H1 (cell line): ENCODE results near the gene RGS6. TPM values are rescaled to one million over a fixed set of nuclear protein-coding genes. Genes with fewer than 3 reads are reported as not detected.

Experiments used
- CTCF ChIA-PET: fragments of 300-600 bp; sonication (Branson Sonifier 250); formaldehyde crosslinking; loops from one replicate; lab custom pipeline; 2021; ENCODE audit not compliant: partially characterized antibody; lab: Charles Lee
- POLR2A ChIA-PET: fragments of 300-600 bp; sonication (Branson Sonifier 250); formaldehyde crosslinking; loops from one replicate; lab custom pipeline; 2021; ENCODE audit warnings: inconsistent platforms; ENCODE audit not compliant: partially characterized antibody; lab: Charles Lee
- DNase-seq, 2 experiments: peaks; one replicate each; pipeline versions ENCODE4 v3.0.0 to v3.0.0-alpha.2; 2010 to 2022; ENCODE audit warnings: low spot score in 2 of 2, low read depth in 1 of 2, mixed read lengths in 1 of 2
- FAIRE-seq: peaks from 2 replicates; lab custom pipeline; 2011; peaks lifted over from hg19 to GRCh38; lab: Jason Lieb, UNC
- H2AFZ ChIP-seq: 2 replicates; pipeline ENCODE4 v1.8.1; 2012; ENCODE audit warnings: low read length, inconsistent platforms
- H2AK5ac ChIP-seq: 2 replicates; pipeline ENCODE4 v1.6.1; 2013; ENCODE audit warnings: low read depth, low read length
- H2BK120ac ChIP-seq: replicated peaks from 2 replicates; pipeline ENCODE3; 2013; ENCODE audit warnings: low read depth, low read length, inconsistent platforms
- H2BK12ac ChIP-seq: 2 replicates; pipeline ENCODE4 v1.6.1; 2013; ENCODE audit warnings: low read depth, low read length
- H2BK15ac ChIP-seq: 2 replicates; pipeline ENCODE4 v1.6.1; 2013; ENCODE audit warnings: low read length
- H2BK20ac ChIP-seq: 2 replicates; pipeline ENCODE4 v1.6.1; 2013; ENCODE audit warnings: low read length
- H2BK5ac ChIP-seq: 2 replicates; pipeline ENCODE4 v1.6.1; 2013; ENCODE audit warnings: low read depth, low read length
- H3K14ac ChIP-seq: 2 replicates; pipeline ENCODE4 v1.6.1; 2013; ENCODE audit warnings: inconsistent platforms; ENCODE audit not compliant: insufficient read length
- H3K18ac ChIP-seq: 2 replicates; pipeline ENCODE4 v1.6.1; 2013; ENCODE audit warnings: low read length; ENCODE audit errors: extremely low read depth
- H3K23ac ChIP-seq: 2 replicates; pipeline ENCODE4 v1.6.1; 2013; ENCODE audit warnings: inconsistent platforms; ENCODE audit not compliant: insufficient read length
- H3K23me2 ChIP-seq: 2 replicates; pipeline ENCODE4 v1.6.1; 2013; ENCODE audit warnings: low read depth, low read length
- H3K27ac ChIP-seq: 2 replicates; pipeline ENCODE4 v1.6.1; 2011; ENCODE audit warnings: low read depth, low read length, inconsistent platforms
- H3K27me3 ChIP-seq, 4 experiments: replicated peaks in 1 of 4; 1 replicate in 1 of 4; 2 replicates in 3 of 4; pipeline versions ENCODE4 v1.6.1 to v1.8.1; 2011 to 2013; ENCODE audit warnings: low read length in 3 of 4, mild to moderate bottlenecking in 3 of 4, inconsistent platforms in 2 of 4, mixed read lengths in 2 of 4, moderate library complexity in 1 of 4; ENCODE audit not compliant: control insufficient read depth in 3 of 4, insufficient read depth in 3 of 4; ENCODE audit errors: extremely low read depth in 1 of 4
- H3K36me3 ChIP-seq, 4 experiments: 2 replicates each; pipeline versions ENCODE4 v1.6.1 to v1.8.1; 2011 to 2013; ENCODE audit warnings: mild to moderate bottlenecking in 4 of 4, low read length in 3 of 4, moderate library complexity in 2 of 4, control low read depth in 1 of 4, inconsistent platforms in 1 of 4; ENCODE audit not compliant: insufficient read depth in 4 of 4, control insufficient read depth in 2 of 4
- H3K4ac ChIP-seq: replicated peaks from 2 replicates; pipeline ENCODE3; 2013; ENCODE audit warnings: low read length, low read depth, mixed read lengths, inconsistent platforms; ENCODE audit not compliant: insufficient read length
- H3K4me1 ChIP-seq, 4 experiments: replicated peaks in 1 of 4; 1 replicate in 1 of 4; 2 replicates in 3 of 4; pipeline versions ENCODE4 v1.6.1 to v1.8.1; 2011 to 2013; ENCODE audit warnings: low read length in 3 of 4, inconsistent platforms in 2 of 4, mixed read lengths in 1 of 4; ENCODE audit not compliant: insufficient read depth in 4 of 4, control insufficient read depth in 3 of 4
- H3K4me2 ChIP-seq, 2 experiments: 2 replicates each; pipeline versions ENCODE4 v1.6.1 to v1.8.1; 2011 to 2013; ENCODE audit warnings: low read depth in 2 of 2, low read length in 2 of 2, control low read depth in 1 of 2, inconsistent platforms in 1 of 2, mild to moderate bottlenecking in 1 of 2; ENCODE audit not compliant: insufficient read depth in 1 of 2
- H3K4me3 ChIP-seq, 4 experiments: fragments of 200-600, 300-600 bp in 1 of 4; sonication (generic), shearing (Covaris generic), sonication (Bioruptor Twin) in 1 of 4; 2 replicates each; pipeline versions ENCODE4 v1.5.1 to v1.8.1; 2011 to 2016; ENCODE audit warnings: low read length in 4 of 4, low read depth in 3 of 4, control low read depth in 2 of 4, inconsistent platforms in 2 of 4, mild to moderate bottlenecking in 2 of 4, mixed read lengths in 1 of 4, moderate library complexity in 1 of 4; ENCODE audit not compliant: insufficient read depth in 2 of 4; ENCODE audit errors: extremely low read depth in 1 of 4
- H3K56ac ChIP-seq: replicated peaks from 2 replicates; pipeline ENCODE3; 2013; ENCODE audit warnings: low read depth, mild to moderate bottlenecking, mixed read lengths, low read length, inconsistent platforms; ENCODE audit not compliant: insufficient read length
- H3K79me1 ChIP-seq: 2 replicates; pipeline ENCODE4 v1.6.1; 2013; ENCODE audit warnings: low read depth, low read length, control low read depth
- H3K79me2 ChIP-seq, 2 experiments: 2 replicates each; pipeline versions ENCODE4 v1.6.1 to v1.8.1; 2012 to 2013; ENCODE audit warnings: low read length in 2 of 2, mild to moderate bottlenecking in 2 of 2, inconsistent platforms in 1 of 2; ENCODE audit not compliant: insufficient read depth in 2 of 2, control insufficient read depth in 1 of 2
- H3K9ac ChIP-seq, 4 experiments: replicated peaks in 1 of 4; 1 replicate in 1 of 4; 2 replicates in 3 of 4; pipeline versions ENCODE4 v1.6.1 to v1.8.1; 2011 to 2013; ENCODE audit warnings: low read depth in 3 of 4, low read length in 3 of 4, control low read depth in 2 of 4, mild to moderate bottlenecking in 2 of 4, moderate library complexity in 2 of 4, inconsistent platforms in 1 of 4; ENCODE audit errors: extremely low read depth in 1 of 4
- H3K9me3 ChIP-seq, 2 experiments: 2 replicates each; pipeline versions ENCODE4 v1.6.1 to v1.8.1; 2012 to 2013; ENCODE audit warnings: mild to moderate bottlenecking in 2 of 2, moderate library complexity in 2 of 2, control low read depth in 1 of 2, inconsistent platforms in 1 of 2, low read depth in 1 of 2, low read length in 1 of 2, mixed read lengths in 1 of 2; ENCODE audit not compliant: insufficient read depth in 2 of 2
- H4K20me1 ChIP-seq, 2 experiments: replicated peaks in 1 of 2; 2 replicates each; pipeline versions ENCODE3 to v1.8.1; 2011 to 2013; ENCODE audit warnings: inconsistent platforms in 2 of 2, low read length in 2 of 2, mild to moderate bottlenecking in 1 of 2; ENCODE audit not compliant: insufficient read depth in 2 of 2, control insufficient read depth in 1 of 2
- H4K5ac ChIP-seq: 2 replicates; pipeline ENCODE4 v1.6.1; 2013; ENCODE audit warnings: low read length, low read depth, mixed read lengths, inconsistent platforms; ENCODE audit not compliant: insufficient read length
- H4K8ac ChIP-seq: 2 replicates; pipeline ENCODE4 v1.8.0; 2013; ENCODE audit warnings: mild to moderate bottlenecking, moderate library complexity, low read length, inconsistent platforms; ENCODE audit not compliant: insufficient read depth; ENCODE audit errors: extremely low read depth
- H4K91ac ChIP-seq: replicated peaks from 2 replicates; pipeline ENCODE3; 2013; ENCODE audit warnings: low read length, mixed read lengths, inconsistent platforms; ENCODE audit not compliant: insufficient read length
- RBBP5 ChIP-seq: IDR thresholded peaks from 2 replicates; pipeline ENCODE4 v1.7.1; 2012; ENCODE audit warnings: low read depth, mild to moderate bottlenecking, inconsistent platforms, low read length, moderate library complexity, borderline replicate concordance
- RNF2 ChIP-seq: fragments of 200-900, 300-1000 bp; sonication (generic); IDR thresholded peaks from 2 replicates; pipeline ENCODE4 v1.7.1; 2016; ENCODE audit warnings: borderline replicate concordance, low read depth, mild to moderate bottlenecking, antibody characterized with exemption, low read length; ENCODE audit not compliant: poor library complexity, severe bottlenecking; ENCODE audit errors: missing control alignments
- SIX5 ChIP-seq: IDR thresholded peaks from 2 replicates; pipeline ENCODE4 v1.6.1; 2011; ENCODE audit warnings: mild to moderate bottlenecking, low read depth, low read length
- WGBS, 2 experiments: shearing (Covaris generic) in 1 of 2; methylation state at CpG; one replicate each; pipeline versions ENCODE4 v1.1.6 to v1.1.7; 2013 to 2015; ENCODE audit warnings: low lambda C conversion rate in 2 of 2, mixed read lengths in 2 of 2, inconsistent platforms in 1 of 2, low coverage in 1 of 2, missing lambda C conversion rate in 1 of 2; ENCODE audit not compliant: insufficient replicate concordance in 2 of 2, insufficient coverage in 1 of 2, insufficient read length in 1 of 2; ENCODE audit errors: extremely low coverage in 1 of 2, missing lambda C conversion rate in 1 of 2; 5-methylcytosine and 5-hydroxymethylcytosine counted together
- polyA plus RNA-seq, 7 experiments: library from polyadenylated mRNA; depleted of rRNA in 3 of 7; stranded (reverse) in 5 of 7; unstranded in 2 of 7; fragments of >200 nt in 5 of 7; fragments of 200-250 nt in 2 of 7; gene quantifications; 1 replicate in 5 of 7; 2 replicates in 1 of 7; 4 replicates in 1 of 7; pipeline versions ENCODE4 v1.2.1 to v1.2.3, GENCODE V29; 2011 to 2013; ENCODE audit warnings: missing spikeins in 2 of 7, mixed read lengths in 2 of 7
- total RNA-seq: library from RNA; stranded (reverse); fragmentation: NEBNext Ultra II Directional; extraction: Animal tissue kit (Norgen Biotek cat#: 25700); gene quantifications from 2 replicates; pipeline ENCODE4 v1.2.1, GENCODE V29; 2021

Gene RGS6
- total and polyA plus RNA-seq, 2 of the 8 experiments (the other 6 are each of a cell fraction or from before 2014, with no cell fraction given), result 0.26 to 1.1 TPM

DNA sequence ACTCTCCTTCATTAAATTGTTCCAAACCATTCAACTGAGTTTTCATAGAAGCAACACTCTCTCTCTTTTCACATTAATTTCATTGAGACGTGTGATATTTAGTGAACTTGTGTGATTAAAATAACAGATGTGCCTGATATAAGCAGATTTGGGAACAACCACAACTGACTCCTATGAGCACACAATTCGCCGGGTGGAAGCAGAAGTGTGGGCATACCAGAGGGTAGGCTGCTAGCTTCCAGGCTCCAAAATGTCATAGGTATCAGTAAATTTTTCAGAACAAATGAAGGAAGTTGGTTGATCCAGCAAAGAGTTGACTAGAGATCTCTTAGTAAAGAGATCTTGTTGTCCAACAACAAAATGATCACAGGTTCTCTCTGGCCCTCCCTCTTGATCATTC is 532.0 kb downstream of the RGS6 start:
- WGBS, 2 experiments, result 92% methylated on average over 3 of the region's 3 CpGs; no CpG with 5 or more reads in 1 of the 2 experiments
- Histone ChIP-seq H4K5ac (no peak overlapping the region), H2BK120ac (no peak overlapping the region), H4K20me1 (no peaks in the 10 kb centered on the region), H3K4me2 (no peak overlapping the region), H3K18ac (no peak overlapping the region), H3K79me2 (no peaks in the 10 kb centered on the region), H2BK5ac (no peak overlapping the region), H3K27me3 (no peaks in the 10 kb centered on the region), H2AFZ (no peak overlapping the region), H2BK12ac (no peak overlapping the region), H4K8ac (no peak overlapping the region), H2AK5ac (no peak overlapping the region), H2BK15ac (no peak overlapping the region), H3K79me1 (no peaks in the 10 kb centered on the region), H3K4ac (no peak overlapping the region), H3K4me1 (no peaks in the 10 kb centered on the region), H3K27ac (no peak overlapping the region), H4K91ac (no peak overlapping the region), H2BK20ac (no peak overlapping the region), H3K9me3 (peaks cover 0 to 7% of the 10 kb centered on the region in 2 experiments; a peak in 2 of 4 replicates), H3K56ac (no peak overlapping the region), H3K23ac (no peak overlapping the region), H3K23me2 (peaks cover 2% of the 10 kb centered on the region; the same call in 1 of the 2 replicates), H3K14ac (no peak overlapping the region), H3K36me3 (no peaks in the 10 kb centered on the region), H3K4me3 (no peak overlapping the region), H3K9ac (no peak overlapping the region)
- no peak for DNase-seq
- CTCF ChIA-PET, result interaction anchor here (1.9 to 3.3 kb wide), 2 partner anchors 9 to 50 kb away, joined by 4 to 15 read pairs; no protein-coding TSS in a partner anchor
- POLR2A ChIA-PET, result no interaction called here
- FAIRE-seq, result no peak
- no peak for TF ChIP-seq RBBP5
- TF ChIP-seq SIX5, result no peak
- TF ChIP-seq RNF2, result no peak
